ENCODE measurements around the gene IGF2BP2. TPM values are rescaled to one million over a fixed set of nuclear protein-coding genes. Genes with fewer than 3 reads are reported as not detected.

The IGF2BP2 gene
- total and polyA plus RNA-seq, 2 of the 4 experiments (the other 2 are of a cell fraction), result 23.4 to 88.2 TPM

DNA sequence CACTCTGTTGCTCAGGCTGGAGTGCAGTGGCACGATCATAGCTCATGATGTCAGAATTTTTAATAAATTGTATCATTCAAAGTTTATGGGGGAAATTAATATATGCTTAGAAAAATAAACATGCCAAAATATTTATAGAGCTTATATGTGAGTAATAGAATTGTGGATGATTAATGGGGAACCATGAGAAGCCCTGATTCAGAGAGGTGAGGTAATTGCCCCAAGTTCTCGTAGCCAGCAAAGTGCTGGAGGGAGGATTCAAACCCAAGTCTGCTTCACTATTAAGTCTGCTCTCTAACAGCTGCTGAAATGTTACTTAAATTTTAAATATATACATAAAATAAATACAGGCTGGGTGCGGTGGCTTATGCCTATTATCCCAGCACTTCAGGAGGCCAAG is 26.2 kb upstream of the IGF2BP2 start:
- H2BK20ac ChIP-seq (ENCODE audit: low read depth, low read length), result no peak overlapping the region
- CTCF ChIA-PET, result interaction anchor here (0.7 kb wide), 1 partner anchor 187 kb away, joined by 4 read pairs; no protein-coding TSS in a partner anchor
- DNase-seq (peak; percentile 49), ATAC-seq (ENCODE audit: low read depth) (peak; percentile 38; the same call in 1 of the 2 replicates)
- H2AFZ ChIP-seq (replicated peaks; ENCODE audit: low read length, poor library complexity), result no peak overlapping the region
- H3K27ac ChIP-seq (ENCODE audit: insufficient read depth, low read length), result no peak overlapping the region
- no peaks in the 10 kb centered on the region for H3K9me3 ChIP-seq (ENCODE audit: control insufficient read depth, insufficient read depth, low read length)
- intact Hi-C loops (cut with micrococcal nuclease), result no loop called here
- H2BK120ac ChIP-seq (ENCODE audit: low read depth, low read length), result no peak overlapping the region
- H3K9me1 ChIP-seq (ENCODE audit: insufficient read depth, low read length), result no peaks in the 10 kb centered on the region
- in situ Hi-C loops (cut with MboI; ENCODE audit: low sequenced_read_pairs), result no loop called here
- no peaks in the 10 kb centered on the region for H3K36me3 ChIP-seq (ENCODE audit: control insufficient read depth, insufficient read depth, low read length)
- no TSS peak for BruUV-seq (replicated peaks)
- H4K5ac ChIP-seq (ENCODE audit: low read depth, low read length), result no peak overlapping the region
- no peak overlapping the region for H4K8ac ChIP-seq (ENCODE audit: low read depth in 2 of 2, low read length in 2 of 2)
- H3K27me3 ChIP-seq (ENCODE audit: control insufficient read depth, insufficient read depth, low read length), result no peaks in the 10 kb centered on the region
- no peak overlapping the region for H3K56ac ChIP-seq (ENCODE audit: extremely low read depth, insufficient read depth, low read length)
- H3K9ac ChIP-seq (ENCODE audit: low read depth, low read length), result no peak overlapping the region
- no peak overlapping the region for H3K4me2 ChIP-seq (ENCODE audit: low read depth, low read length)
- no peak overlapping the region for H2AK5ac ChIP-seq (ENCODE audit: low read depth, low read length)
- no CpG with 5 or more reads among the region's 3 CpGs for WGBS, 2 experiments (ENCODE audit: extremely low coverage in 2 of 2, insufficient read length in 1 of 2)
- no peak overlapping the region for H3K18ac ChIP-seq (ENCODE audit: low read depth, low read length)
- dilution Hi-C loops (cut with HindIII; ENCODE audit: low sequenced_read_pairs, unreplicated experiment), result no loop called here
- no peaks in the 10 kb centered on the region for H4K20me1 ChIP-seq (ENCODE audit: insufficient read depth, low read length)
- TF ChIP-seq, protein P1, sequence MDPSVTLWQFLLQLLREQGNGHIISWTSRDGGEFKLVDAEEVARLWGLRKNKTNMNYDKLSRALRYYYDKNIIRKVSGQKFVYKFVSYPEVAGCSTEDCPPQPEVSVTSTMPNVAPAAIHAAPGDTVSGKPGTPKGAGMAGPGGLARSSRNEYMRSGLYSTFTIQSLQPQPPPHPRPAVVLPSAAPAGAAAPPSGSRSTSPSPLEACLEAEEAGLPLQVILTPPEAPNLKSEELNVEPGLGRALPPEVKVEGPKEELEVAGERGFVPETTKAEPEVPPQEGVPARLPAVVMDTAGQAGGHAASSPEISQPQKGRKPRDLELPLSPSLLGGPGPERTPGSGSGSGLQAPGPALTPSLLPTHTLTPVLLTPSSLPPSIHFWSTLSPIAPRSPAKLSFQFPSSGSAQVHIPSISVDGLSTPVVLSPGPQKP (IDR thresholded peaks at IDR 0.05; ENCODE audit: borderline replicate concordance, low read depth, low read length), result no peak
- TF ChIP-seq FOS (IDR thresholded peaks at IDR 0.05; ENCODE audit: low read depth, low read length) (no peak), SMC3 (IDR thresholded peaks at IDR 0.05; ENCODE audit: low read depth, low read length) (no peak), NFE2L2 (IDR thresholded peaks at IDR 0.05; ENCODE audit: low read depth, low read length) (no peak), MAZ (IDR thresholded peaks at IDR 0.05; ENCODE audit: borderline replicate concordance, low read depth, low read length) (no peak), CEBPB (IDR thresholded peaks at IDR 0.05; ENCODE audit: low read depth, low read length) (no peak), BHLHE40 (IDR thresholded peaks at IDR 0.05; ENCODE audit: low read depth, low read length) (no peak), RCOR1 (IDR thresholded peaks at IDR 0.05; ENCODE audit: insufficient replicate concordance, low read length) (no peak)
- H3K14ac ChIP-seq (replicated peaks; ENCODE audit: low read depth, low read length), result no peak overlapping the region
- H2BK15ac ChIP-seq (ENCODE audit: low read depth, low read length), result no peak overlapping the region
- no peak overlapping the region for H3K4ac ChIP-seq (ENCODE audit: low read depth, low read length)
- POLR2A ChIA-PET (ENCODE audit: unreplicated experiment), result interaction anchor here (0.7 kb wide), 1 partner anchor 39 kb away, joined by 4 read pairs; no protein-coding TSS in a partner anchor
- no peak overlapping the region for H3K23ac ChIP-seq (ENCODE audit: low read depth, low read length)
- H4K91ac ChIP-seq (ENCODE audit: insufficient read depth, low read depth, low read length), result no peak overlapping the region
- H2AK9ac ChIP-seq (replicated peaks; ENCODE audit: low read depth, low read length, poor library complexity), result no peak overlapping the region
- no peaks in the 10 kb centered on the region for H3K79me1 ChIP-seq (ENCODE audit: low read depth in 1 of 2, low read length in 2 of 2)
- no peak overlapping the region for H3K4me3 ChIP-seq (ENCODE audit: insufficient read depth, low read depth, low read length)
- no peak overlapping the region for H2BK5ac ChIP-seq (ENCODE audit: low read depth, low read length, poor library complexity, severe bottlenecking)
- no peaks in the 10 kb centered on the region for H3K4me1 ChIP-seq (ENCODE audit: control insufficient read depth, insufficient read depth, low read length)
